Measurements from ENCODE around the gene RPGRIP1. TPM values are rescaled to one million over a fixed set of nuclear protein-coding genes. Genes with fewer than 3 reads are reported as not detected.
A peak's percentile ranks its signal among the peaks of the same experiment; 100 is the strongest.

The RPGRIP1 gene
- total and polyA plus RNA-seq, 2 of the 4 experiments (the other 2 are of a cell fraction): not detected

DNA sequence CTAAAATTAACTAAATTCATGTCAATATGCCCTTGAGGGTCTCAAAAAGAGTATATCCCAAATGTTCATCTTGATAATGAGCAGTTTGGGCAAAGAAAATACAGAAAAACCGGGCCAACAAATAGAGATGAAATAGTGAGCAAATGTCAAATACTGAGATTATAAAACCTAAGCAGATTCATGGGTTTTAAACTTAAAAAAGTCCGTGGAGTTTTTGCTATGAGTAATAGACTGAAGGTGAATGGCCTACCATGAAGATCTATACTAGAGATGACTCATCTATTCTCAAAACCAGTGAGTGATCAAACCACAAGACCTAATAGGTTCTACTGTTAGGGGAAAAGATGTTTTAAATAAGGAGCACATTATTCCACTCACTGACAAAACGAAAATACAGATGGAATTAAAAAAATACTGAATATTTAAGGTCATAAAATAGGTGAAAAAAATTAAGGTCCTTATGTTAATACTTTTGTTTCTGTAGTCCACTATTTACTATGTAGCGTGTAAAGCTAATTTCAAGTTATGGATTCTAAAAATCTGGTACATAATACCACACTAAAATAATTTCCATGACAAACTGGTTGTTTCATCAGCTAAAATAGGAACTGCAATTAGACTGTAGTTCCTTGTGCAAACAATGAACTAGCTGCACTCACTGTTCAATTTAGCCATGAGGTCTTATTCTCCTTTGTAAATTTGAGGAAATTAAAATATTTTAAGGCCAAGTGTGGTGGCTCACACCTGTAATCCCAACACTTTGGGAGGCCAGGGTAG, 15.7 kb upstream of the RPGRIP1 start:
- H3K23ac ChIP-seq (ENCODE audit: low read depth, low read length): no peak overlapping the region
- H3K4me1 ChIP-seq (ENCODE audit: control insufficient read depth, insufficient read depth, low read length): peaks cover 8% of the 10 kb centered on the region
- H3K9ac ChIP-seq (ENCODE audit: low read depth, low read length): no peak overlapping the region
- peak; percentile 91 for DNase-seq
- peaks cover 5% of the 10 kb centered on the region for H3K9me1 ChIP-seq (ENCODE audit: insufficient read depth, low read length)
- no peak overlapping the region for H2AFZ ChIP-seq (replicated peaks; ENCODE audit: low read length, poor library complexity)
- no peaks in the 10 kb centered on the region for H3K9me3 ChIP-seq (ENCODE audit: control insufficient read depth, insufficient read depth, low read length)
- no peak overlapping the region for H3K14ac ChIP-seq (replicated peaks; ENCODE audit: low read depth, low read length)
- dilution Hi-C loops (cut with HindIII; ENCODE audit: low sequenced_read_pairs, unreplicated experiment): no loop called here
- H4K20me1 ChIP-seq (ENCODE audit: insufficient read depth, low read length): peaks cover 98% of the 10 kb centered on the region
- no peak for TF ChIP-seq CEBPB (IDR thresholded peaks at IDR 0.05; ENCODE audit: low read depth, low read length)
- TF ChIP-seq NFE2L2 (IDR thresholded peaks at IDR 0.05; ENCODE audit: low read depth, low read length): peak; percentile 56
- TF ChIP-seq BHLHE40 (IDR thresholded peaks at IDR 0.05; ENCODE audit: low read depth, low read length): peak; percentile 70; the same call in 1 of the 2 replicates
- TF ChIP-seq CHD1 (IDR thresholded peaks at IDR 0.05; ENCODE audit: low read depth, low read length): no peak
- TF ChIP-seq POLR2A (IDR thresholded peaks at IDR 0.05; ENCODE audit: low read depth, low read length): 0 out of 2 replicates have a peak, but pooled peaks have one; percentile 0
- TF ChIP-seq FOS (IDR thresholded peaks at IDR 0.05; ENCODE audit: low read depth, low read length): peak; percentile 96
- ATAC-seq (ENCODE audit: low read depth): peak; percentile 69
- H2BK5ac ChIP-seq (ENCODE audit: low read depth, low read length, poor library complexity, severe bottlenecking): no peak overlapping the region
- no peak overlapping the region for H3K18ac ChIP-seq (ENCODE audit: low read depth, low read length)
- H2AK5ac ChIP-seq (ENCODE audit: low read depth, low read length): no peak overlapping the region
- H4K91ac ChIP-seq (ENCODE audit: insufficient read depth, low read depth, low read length): no peak overlapping the region
- peaks cover 34% of the 10 kb centered on the region for H3K36me3 ChIP-seq (ENCODE audit: control insufficient read depth, insufficient read depth, low read length)
- no peak overlapping the region for H4K8ac ChIP-seq (ENCODE audit: low read depth in 2 of 2, low read length in 2 of 2)
- no peak overlapping the region for H3K27ac ChIP-seq (ENCODE audit: insufficient read depth, low read length)
- no peak overlapping the region for H3K4me3 ChIP-seq (ENCODE audit: insufficient read depth, low read depth, low read length)
- H3K79me1 ChIP-seq (ENCODE audit: low read depth in 1 of 2, low read length in 2 of 2): peaks cover 9 to 20% of the 10 kb centered on the region in 2 experiments; a peak in 3 of 4 replicates
- H2AK9ac ChIP-seq (replicated peaks; ENCODE audit: low read depth, low read length, poor library complexity): no peak overlapping the region
- H2BK120ac ChIP-seq (ENCODE audit: low read depth, low read length): no peak overlapping the region
- no peaks in the 10 kb centered on the region for H3K27me3 ChIP-seq (ENCODE audit: control insufficient read depth, insufficient read depth, low read length)
- H3K4ac ChIP-seq (ENCODE audit: low read depth, low read length): no peak overlapping the region
- CTCF ChIA-PET: interaction anchor here (0.7 kb wide), 1 partner anchor 194 kb away, joined by 3 read pairs; no protein-coding TSS in a partner anchor
- H2BK15ac ChIP-seq (ENCODE audit: low read depth, low read length): no peak overlapping the region
- H3K4me2 ChIP-seq (ENCODE audit: low read depth, low read length): peak overlapping the region; percentile 62
- in situ Hi-C loops (cut with MboI; ENCODE audit: low sequenced_read_pairs): no loop called here
- POLR2A ChIA-PET (ENCODE audit: unreplicated experiment): interaction anchor here (0.6 kb wide), 1 partner anchor 97 kb away, joined by 3 read pairs; no protein-coding TSS in a partner anchor
- no TSS peak for BruUV-seq (replicated peaks)
- H2BK20ac ChIP-seq (ENCODE audit: low read depth, low read length): no peak overlapping the region
- H3K56ac ChIP-seq (ENCODE audit: extremely low read depth, insufficient read depth, low read length): no peak overlapping the region
- intact Hi-C loops (cut with micrococcal nuclease): no loop called here
- no CpG with 5 or more reads among the region's 4 CpGs for WGBS, 2 experiments (ENCODE audit: extremely low coverage in 2 of 2, insufficient read length in 1 of 2)
- no peak overlapping the region for H4K5ac ChIP-seq (ENCODE audit: low read depth, low read length)

Data from IMR-90 (cell line).